Adipose tissue (tissue), 3 donors: ENCODE results near the gene KLHDC7A. TPM values are rescaled to one million over a fixed set of nuclear protein-coding genes. Genes with fewer than 3 reads are reported as not detected.
"Not testable (repeated sequence)": the region's sequence is repeated elsewhere in the genome, so short reads cannot be mapped to it uniquely, and the experiment has no call there.

Experiments
- H3K27ac ChIP-seq: one replicate; pipeline ENCODE4 v1.5.1; 2013; ENCODE audit warnings: low read depth, low read length
- WGBS, 3 donors: extraction: QIAGEN DNeasy Blood & Tissue Kit; methylation state at CpG; one replicate each; pipeline ENCODE4 v1.1.7; 2013; 5-methylcytosine and 5-hydroxymethylcytosine counted together
- polyA plus RNA-seq, 3 donors: library from polyadenylated mRNA; stranded (reverse); fragments of 200-250 nt; gene quantifications; one replicate each; pipeline ENCODE4 v1.2.3, GENCODE V29; 2013
- donor health status: healthy with polysubstance abuse.
- donor health status: Bipolar disorder and iron deficiency.
- donor health status: healthy.

The KLHDC7A gene
- polyA plus RNA-seq, result 1 to 10 TPM in 1 of 3 donors, under 1 TPM in 2; 0.11 to 1.1 (median 0.24) TPM

DNA sequence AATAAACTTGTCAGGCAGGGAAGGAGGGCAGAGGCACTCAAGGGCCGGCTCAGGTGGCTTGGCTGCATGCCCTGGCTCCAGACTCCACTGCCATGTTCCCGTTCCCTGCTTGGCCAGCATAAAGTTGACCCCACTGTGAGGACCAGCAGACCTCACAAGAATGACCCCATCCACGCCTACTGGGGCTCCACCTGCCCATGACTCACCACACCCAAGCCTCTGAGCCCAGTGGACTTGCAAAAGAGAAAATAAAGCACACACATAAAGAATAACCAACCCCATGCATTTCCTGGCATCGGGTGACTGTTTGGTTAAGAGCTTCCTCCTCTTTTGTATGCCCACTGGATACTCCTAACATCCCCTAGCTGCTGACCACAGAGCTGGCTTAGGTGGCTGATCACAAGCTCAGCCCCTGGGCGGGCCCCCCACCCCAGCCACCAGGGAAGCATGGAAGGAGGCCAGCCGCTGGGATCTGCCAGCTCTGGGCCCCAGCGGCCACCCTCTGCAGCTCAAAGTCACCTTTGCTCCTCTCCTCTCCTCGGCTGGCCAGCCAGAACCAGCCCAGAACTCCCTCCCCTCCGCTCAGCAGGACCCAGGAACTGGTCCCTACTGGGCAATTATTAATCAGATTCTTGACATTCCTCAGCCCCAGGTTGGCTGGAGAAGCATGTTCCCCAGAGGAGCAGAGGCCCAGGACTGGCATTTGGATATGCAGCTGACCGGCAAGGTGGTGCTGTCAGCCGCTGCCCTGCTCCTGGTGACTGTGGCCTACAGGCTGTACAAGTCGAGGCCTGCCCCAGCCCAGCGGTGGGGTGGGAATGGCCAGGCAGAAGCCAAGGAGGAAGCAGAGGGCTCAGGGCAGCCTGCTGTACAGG lies at the start of gene KLHDC7A:
Gene KLHDC7A, plus strand, starts transcription at position 616 of the 875 bp plus-strand sequence. Its CDS starts 52 bp downstream, at position 668.
- 39 to 54% (median 47%) methylated on average over 13 of the region's 13 CpGs for WGBS, 3 donors
- H3K27ac ChIP-seq, result no peak within 1 kb of the TSS

DNA sequence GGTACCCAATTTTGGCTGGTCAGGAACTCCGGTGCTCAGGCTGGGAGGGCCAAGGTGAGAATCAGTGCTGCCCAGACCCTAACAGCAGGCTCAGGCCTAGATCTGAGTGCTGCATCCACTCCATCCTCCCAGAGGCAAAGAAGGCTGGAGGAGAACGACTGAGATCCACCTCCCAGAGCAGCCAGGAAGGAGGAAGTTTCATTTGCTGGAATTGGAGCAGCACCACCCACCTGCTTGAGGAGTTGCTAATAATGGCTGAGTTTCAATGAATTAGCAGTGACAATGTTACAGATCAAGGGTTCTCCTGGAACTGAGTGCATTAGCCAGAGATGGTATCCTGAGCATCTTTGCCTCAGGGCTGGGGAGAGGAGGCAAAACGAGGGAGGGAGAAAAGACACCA lies 46.7 kb upstream of the KLHDC7A start:
- 56 to 71% (median 60%) methylated on average over 3 of the region's 3 CpGs for WGBS, 3 donors
- H3K27ac ChIP-seq, result no peak overlapping the region

DNA sequence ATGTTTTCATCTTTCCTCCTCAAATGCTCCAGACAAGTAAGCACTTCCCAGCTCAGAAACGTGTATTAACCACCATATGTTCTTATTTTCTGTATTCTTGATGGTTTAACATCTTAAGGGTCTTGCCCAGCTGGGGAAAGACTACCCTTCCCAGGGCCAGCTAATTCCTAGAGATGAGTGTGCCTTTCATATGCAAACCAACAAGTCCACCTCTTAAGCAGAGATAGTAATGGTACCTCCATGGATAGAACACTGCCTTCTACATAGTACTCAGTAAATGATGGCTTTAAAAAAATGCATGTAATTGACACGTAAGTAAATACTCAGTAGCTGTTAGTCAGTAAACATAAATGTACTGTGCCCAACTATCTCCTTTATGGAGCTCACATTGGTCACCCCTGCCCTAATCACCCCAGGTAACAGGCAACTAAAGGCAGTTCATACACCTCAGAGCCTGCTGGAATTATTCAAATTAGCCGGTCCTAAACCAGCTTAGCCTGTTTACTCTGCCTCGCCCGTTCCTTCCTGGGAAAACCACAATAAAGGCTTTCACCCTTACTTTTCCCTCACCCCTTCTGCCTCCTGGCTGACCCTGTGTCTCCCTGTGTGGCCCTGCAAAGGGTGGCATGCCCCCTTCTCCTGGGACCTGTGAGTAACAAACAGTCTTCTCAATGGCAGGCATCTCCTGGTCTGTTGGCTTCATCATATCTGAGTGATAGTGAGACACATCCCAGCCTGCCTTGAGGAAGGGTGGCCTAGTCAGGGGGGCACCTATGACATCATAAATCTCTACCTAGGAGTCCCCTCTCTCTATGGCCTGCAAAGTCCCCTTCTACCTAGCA lies 40.1 kb upstream of the KLHDC7A start:
- 48 to 51% (median 48%) methylated on average over 5 of the region's 5 CpGs for WGBS, 3 donors
- no peak overlapping the region for H3K27ac ChIP-seq

DNA sequence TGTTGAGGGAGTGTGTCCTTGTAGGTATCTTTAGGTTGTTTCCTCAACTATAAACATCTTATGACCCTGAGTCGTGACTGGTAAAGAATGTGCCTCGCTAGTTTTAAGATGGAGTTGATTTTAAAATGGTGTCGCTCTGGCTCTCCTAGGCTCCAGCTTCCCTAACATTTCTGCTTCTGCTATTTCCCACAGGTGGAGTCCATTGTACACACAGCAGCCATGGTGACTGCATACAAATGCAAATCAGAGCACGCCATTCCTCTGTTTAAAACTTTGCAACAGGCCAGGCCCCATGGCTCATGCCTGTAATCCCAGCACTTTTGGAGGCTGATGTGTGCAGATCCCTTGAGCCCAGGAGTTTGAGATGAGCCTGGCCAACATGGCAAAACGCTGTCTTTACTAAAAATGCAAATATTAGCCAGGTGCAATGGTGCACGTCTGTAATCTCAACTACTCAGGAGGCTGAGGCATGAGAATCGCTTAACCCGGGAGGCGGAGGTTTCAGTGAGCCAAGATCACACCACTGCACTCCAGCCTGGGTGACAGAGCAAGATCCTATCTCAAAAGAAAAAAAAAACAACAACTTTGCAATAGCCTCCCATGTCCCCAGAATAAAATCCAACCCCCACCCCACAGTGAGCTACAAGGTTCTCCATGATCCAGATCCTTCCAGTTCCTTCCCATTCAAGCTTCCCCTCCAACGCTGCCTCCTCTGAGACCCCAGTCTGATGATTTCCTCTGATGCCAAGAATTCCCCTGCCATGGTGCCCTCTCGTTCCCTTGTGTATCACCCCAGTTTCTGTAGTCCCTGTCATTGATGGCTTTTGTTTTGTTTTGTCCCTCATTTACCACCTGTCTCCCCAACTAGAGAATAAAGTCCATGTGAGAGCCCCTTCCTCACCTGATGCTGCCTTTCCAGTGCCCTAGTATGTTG lies 36.9 kb upstream of the KLHDC7A start:
- 64 to 75% (median 70%) methylated on average over 11 of the region's 11 CpGs for WGBS, 3 donors
- no peak overlapping the region for H3K27ac ChIP-seq

DNA sequence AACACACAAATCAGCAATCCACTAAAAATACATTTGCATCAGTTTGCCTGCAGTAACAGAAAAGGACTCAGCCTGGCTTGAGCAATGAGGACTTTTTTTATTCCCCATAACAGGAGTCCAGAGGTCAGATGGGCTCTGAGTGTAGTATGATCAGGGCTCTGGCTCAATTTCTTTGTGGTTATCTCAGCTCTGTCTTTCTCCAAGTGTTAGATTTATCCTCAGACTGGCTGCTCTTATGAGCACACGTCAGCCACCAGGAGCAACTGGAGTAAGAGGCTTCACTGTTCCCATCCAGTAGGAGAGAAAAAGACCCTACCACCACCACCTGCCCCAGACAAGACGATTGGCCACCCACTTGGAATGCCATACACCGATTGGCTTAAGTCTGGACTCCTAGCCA lies 36.2 kb upstream of the KLHDC7A start:
- 70 to 74% (median 72%) methylated on average over 3 of the region's 3 CpGs for WGBS, 3 donors
- H3K27ac ChIP-seq, result no peak overlapping the region

DNA sequence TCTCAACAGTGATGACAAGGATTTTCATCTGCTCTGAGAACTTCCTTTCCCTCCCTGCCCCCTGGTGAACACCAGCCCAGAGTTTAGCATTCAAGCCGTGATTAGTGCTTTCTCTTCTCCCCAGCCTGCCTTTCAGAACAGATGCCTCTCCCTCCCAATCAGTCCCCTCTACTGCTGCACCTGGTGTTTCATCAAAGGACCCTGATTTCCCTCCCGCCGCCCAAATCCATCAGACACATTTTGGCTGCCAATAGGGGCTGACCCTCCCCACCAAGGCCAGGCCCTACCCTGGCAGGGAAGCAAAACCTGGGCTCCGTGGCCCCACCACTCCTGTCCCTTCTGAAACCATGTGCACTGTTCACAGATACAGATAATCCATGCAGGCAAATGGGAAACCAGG lies 34.0 kb upstream of the KLHDC7A start:
- H3K27ac ChIP-seq, result no peak overlapping the region
- 71 to 79% (median 78%) methylated on average over 4 of the region's 4 CpGs for WGBS, 3 donors

DNA sequence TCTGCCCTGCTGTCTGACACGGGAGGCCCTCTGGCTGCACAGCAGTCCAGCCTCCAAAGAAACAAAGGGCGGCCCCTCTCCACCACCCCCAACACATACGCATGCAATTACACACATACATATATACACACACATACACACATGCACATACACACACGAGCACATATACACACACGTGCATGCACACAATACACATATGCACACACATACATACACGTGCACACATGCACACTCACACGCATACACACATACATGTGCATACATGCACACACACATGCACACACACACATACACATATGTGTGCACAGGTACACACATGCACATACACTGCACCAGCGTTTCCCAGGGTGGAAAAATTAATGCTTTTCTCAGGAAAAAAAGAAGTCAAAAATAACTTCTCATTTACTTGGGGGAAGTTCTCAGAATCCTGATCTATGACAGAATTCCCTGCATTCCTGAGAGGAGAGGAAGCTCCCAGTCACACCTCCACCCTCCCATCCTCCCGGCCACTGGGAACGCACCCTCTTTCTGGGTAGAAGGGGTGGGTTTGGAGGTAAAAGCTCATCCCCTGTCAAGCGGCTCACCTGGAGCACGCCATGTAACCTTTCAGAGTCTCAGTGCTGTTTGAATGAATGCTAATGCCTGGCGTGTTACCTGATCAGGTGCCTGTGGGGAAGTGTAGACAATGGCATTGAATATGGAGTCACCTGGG lies 33.1 kb upstream of the KLHDC7A start:
- 78 to 81% (median 80%) methylated on average over 13 of the region's 13 CpGs for WGBS, 3 donors

DNA sequence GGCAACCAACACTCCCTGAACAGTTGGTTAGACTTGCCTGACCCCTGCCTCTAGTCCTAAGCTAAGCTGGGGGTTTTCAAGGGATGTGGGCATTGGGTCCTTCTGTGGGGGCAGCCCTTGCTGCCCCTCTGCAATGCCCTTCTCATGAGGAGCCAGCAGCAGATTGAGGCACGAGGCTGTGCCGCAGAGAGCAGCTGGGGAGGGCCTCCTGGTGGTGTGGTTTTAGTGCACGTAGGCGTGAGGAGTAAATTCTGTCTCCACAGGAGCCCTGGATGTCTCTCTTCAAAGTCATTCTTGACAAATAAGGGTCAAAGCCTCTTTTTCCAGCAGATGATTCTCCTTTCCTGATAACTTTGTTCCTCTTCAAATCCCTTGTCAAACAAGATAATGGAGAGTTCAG lies 31.8 kb upstream of the KLHDC7A start:
- H3K27ac ChIP-seq, result no peak overlapping the region
- WGBS, 3 donors, result 27 to 42% (median 28%) methylated on average over 4 of the region's 4 CpGs

More for the DNA sequence above, 33.1 kb upstream of the KLHDC7A start:
- no peak overlapping the region for H3K27ac ChIP-seq

DNA sequence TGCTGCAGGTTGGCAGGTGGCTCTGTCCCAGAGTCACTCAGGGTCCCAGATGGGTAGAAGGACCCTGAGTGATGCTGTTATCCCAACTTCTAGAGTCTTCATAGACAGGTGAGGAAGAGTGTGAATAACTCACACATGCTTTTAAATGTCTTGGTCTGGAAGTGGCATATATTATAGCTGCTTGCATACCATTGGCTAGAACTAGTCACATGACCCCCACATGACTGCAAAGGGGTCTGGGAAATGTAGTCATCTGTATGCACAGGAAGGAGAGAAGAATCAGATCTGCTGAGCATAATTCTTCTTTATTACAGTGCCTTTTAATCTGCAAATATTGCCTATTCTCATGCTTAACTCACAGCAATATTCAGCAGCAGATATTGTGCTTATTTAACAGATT lies 28.2 kb upstream of the KLHDC7A start:
- no peak overlapping the region for H3K27ac ChIP-seq

DNA sequence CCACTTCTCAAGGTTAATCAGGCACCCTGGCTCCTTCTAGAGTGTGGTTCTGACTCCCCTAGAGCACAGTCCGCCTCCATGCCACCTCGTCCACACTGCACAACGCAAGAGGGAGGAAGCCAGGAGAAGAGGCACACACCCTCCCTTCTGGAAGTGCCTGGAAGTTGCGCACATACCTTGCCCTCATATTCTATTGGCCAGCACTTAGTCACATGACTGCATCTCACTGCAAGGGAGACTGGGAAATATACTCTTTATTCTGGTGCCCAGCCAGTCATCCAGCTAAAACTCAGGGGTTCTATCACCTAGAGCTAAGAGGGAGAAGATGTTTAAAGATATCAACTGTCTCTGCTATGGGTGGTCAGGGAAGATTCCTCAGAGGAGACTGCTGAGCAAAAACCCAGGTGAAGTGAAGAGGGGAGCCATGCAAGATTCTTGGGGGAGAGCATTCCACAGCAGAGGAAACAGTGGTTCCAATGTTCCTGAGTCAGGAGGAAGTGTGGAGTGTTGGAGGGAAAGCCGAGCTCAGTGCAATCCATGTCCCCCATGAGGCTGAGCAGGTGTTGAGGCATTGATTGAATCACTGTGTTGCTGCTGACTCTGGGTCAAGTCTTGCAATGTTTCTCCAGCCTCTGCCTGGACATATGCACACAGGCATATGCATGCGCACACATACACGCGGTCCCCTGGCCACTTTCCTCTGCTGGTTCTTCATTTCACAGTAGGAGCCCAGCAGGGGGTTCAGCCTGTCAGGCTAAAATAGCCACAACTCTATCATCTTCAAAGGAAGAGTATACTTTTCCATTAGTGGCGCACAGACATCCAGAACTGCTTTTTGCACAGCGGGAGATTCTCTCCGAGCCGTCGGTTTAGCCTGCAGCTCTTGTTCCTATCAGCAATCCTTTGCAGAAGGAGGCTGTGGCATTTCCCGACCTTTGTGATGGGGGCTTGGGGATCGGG lies 22.3 kb upstream of the KLHDC7A start:
- WGBS, 3 donors, result 71 to 78% (median 72%) methylated on average over 15 of the region's 15 CpGs
- no peak overlapping the region for H3K27ac ChIP-seq

DNA sequence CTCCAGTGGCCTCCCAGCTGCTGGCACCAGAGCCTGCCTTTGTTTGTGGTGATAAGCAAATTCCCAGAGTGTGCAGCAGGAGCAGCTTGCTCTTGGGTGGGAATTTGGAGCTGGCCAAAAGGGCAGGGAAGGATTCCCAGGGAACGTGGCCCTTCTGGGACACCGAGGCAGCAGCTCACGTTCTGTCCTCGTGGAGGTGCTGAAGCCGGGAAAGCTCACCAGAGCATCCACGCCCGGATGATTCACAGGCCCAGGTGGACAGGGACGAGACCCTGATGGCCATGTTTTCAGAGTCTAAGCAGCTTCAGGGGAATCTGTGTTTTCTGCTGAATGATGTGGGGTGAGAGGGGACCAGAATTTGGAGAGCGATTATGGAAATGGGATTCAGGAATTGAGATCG lies 19.1 kb upstream of the KLHDC7A start:
- H3K27ac ChIP-seq, result no peak overlapping the region
- WGBS, 3 donors, result 79 to 83% (median 81%) methylated on average over 10 of the region's 10 CpGs

DNA sequence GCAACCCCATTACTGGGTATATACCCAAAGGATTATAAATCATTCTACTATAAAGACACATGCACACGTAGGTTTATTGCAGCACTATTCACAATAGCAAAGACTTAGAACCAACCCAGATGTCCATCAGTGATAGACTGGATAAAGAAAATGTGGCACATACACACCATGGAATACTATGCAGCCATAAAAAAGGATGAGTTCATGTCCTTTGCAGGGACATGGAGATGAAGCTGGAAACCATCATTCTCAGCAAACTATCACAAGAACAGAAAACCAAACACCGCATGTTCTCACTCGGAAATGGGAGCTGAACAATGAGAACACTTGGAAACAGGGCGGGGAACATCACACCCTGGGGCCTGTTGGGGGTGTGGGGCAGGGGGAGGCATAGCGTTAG lies 18.2 kb upstream of the KLHDC7A start:
- 81 to 92% (median 85%) methylated on average over 5 of the region's 5 CpGs for WGBS, 3 donors
- H3K27ac ChIP-seq, result not testable (repeated sequence)

DNA sequence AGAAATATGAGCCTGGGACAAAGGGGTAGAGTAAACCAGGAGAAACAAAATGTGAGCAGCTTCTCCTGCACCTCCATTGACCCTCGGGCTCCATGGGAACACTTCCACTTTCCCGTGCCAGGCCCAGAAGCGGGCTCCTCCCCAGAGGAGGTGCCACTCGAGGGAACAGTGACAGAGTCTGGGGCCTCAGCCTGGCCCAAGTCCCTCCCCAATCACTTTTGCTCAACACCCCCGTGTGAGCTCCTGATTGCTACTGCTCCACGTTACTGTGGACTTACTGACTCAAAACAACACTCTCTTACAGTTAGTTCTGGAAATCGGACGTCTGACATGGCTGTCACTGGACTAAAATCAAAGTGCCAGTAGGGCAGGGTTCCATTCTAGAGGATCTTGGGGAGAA lies 17.7 kb upstream of the KLHDC7A start:
- 72 to 79% (median 73%) methylated on average over 8 of the region's 8 CpGs for WGBS, 3 donors
- no peak overlapping the region for H3K27ac ChIP-seq

DNA sequence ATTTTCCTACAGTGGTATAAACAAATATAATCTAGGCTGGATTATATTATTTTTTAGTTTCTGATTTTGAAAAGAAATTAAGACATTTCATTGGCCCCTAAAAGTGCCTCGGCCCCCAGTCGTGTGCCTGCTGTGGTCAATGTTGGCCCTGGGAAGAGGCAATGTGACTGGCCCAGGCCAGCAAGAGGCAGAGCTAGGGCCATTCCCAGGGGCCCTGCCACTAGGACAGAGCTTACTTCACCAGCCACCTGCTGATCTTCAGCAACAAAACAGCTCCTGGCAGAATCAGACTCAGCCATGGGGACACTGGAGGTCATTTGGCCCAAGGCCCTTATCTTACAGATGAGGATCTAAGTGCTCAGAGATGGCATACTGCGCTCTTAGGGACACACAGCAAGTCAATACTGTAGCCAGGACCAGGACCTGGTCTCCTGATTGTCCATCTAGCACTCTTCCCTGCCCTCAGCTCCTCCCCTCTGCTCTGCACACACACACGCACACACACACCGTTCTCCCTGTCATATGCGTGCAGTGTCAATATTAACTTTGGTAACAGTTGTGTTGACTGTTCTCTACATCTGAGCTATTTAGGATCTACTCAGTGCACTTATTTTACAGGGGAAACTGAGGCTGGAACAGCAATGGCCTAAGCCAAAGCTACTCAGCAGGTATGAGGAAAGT lies 16.6 kb upstream of the KLHDC7A start:
- WGBS, 3 donors, result 53 to 83% (median 77%) methylated on average over 6 of the region's 6 CpGs
- H3K27ac ChIP-seq, result no peak overlapping the region

DNA sequence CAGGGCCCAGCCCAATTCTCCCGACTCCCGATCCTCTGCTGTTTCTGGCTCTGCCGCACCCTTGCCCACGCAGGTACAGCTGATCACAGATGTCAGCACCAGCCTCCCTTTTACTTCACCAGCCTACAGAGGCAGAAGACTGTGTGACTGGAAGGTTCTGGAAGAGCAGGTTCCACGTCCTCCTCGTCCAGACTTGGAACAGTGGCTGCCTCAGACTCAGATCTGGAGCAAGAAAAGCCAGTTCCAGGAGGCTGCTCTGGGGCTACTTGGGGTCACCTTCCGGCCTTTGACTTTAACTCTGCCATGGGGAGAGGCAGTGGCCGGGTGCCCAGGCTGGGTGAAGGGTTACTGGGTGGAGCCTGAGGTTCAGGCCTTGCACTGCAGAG lies 16.1 kb upstream of the KLHDC7A start:
- H3K27ac ChIP-seq, result no peak overlapping the region
- 41 to 71% (median 71%) methylated on average over 8 of the region's 8 CpGs for WGBS, 3 donors

DNA sequence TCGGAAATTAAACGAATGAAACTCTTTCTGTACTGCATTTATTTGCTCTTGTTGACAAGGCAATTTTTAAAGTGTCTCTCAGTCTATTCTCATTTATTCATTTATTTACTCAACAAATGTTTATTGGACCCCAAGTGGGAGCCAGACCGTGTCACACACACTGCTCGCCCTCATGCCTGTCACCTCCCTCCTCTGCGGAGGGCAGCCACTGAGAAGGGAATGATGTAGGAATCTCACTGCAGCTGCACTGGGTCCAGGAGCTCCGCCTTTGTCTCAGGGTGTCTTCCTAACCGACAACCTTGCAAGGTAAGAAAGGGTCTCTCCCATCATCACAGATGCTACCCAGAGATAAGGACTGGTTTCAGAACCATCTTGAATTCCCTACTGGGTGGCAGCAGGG lies 14.1 kb upstream of the KLHDC7A start:
- WGBS, 3 donors, result 68 to 83% (median 75%) methylated on average over 7 of the region's 7 CpGs
- H3K27ac ChIP-seq, result no peak overlapping the region
